Thyroid gland (tissue), 4 donors: ENCODE measurements around the gene MAGI2.

Experiments used
- CTCF ChIP-seq, 6 experiments: fragments of 200-600 bp in 3 of 6; fragments of 450-650 bp in 3 of 6; sonication (generic) in 3 of 6; IDR thresholded peaks; one replicate each; pipeline ENCODE4 v1.5.1; 2016 to 2019; ENCODE audit warnings: antibody characterized with exemption in 6 of 6, mild to moderate bottlenecking in 2 of 6, inconsistent platforms in 1 of 6, moderate library complexity in 1 of 6
- POLR2A ChIP-seq, 2 donors: fragments of 450-650 bp; IDR thresholded peaks; one replicate each; pipeline ENCODE4 v1.6.1; 2017; ENCODE audit warnings: antibody characterized with exemption in 2 of 2, mild to moderate bottlenecking in 2 of 2, moderate library complexity in 1 of 2

DNA sequence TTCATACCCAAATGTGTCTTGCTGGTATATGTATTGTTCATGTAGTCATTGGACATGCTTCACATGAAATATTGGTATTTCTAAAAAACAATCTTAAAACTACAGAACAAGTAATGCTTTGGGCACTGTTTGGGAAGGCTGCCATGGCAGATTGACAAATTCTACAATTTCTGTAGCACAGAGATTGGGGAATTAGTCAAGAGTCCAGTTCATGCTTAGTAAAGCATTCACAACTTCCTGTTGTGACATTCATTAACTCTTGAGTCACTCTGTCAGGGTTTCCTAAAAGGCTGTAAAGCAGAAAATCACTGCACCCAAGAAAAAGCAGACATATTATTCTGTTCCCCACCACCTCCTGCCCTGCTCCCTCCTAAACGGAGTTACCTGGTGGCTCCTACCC lies 1256.0 kb downstream of the MAGI2 start:
- TF ChIP-seq CTCF (IDR thresholded peaks at IDR 0.05) (no peak), POLR2A (IDR thresholded peaks at IDR 0.05) (no peak)
